Skeletal muscle tissue (tissue), 4 donors: Measurements from ENCODE around the gene CDH26. TPM values are rescaled to one million over a fixed set of nuclear protein-coding genes. Genes with fewer than 3 reads are reported as not detected.

Source experiments
- H3K27ac ChIP-seq: one replicate; pipeline ENCODE4 v1.7.0; 2013; ENCODE audit warnings: mild to moderate bottlenecking, low read depth, low read length, inconsistent platforms
- H3K27me3 ChIP-seq, 3 donors: one replicate each; pipeline ENCODE4 v1.7.0; 2013; ENCODE audit warnings: low read length in 3 of 3; ENCODE audit not compliant: control insufficient read depth in 3 of 3, insufficient read depth in 3 of 3
- H3K36me3 ChIP-seq, 3 donors: one replicate each; pipeline ENCODE4 v1.7.0; 2013; ENCODE audit warnings: low read length in 3 of 3; ENCODE audit not compliant: control insufficient read depth in 3 of 3, insufficient read depth in 3 of 3
- H3K4me1 ChIP-seq, 3 donors: one replicate each; pipeline ENCODE4 v1.7.0; 2013; ENCODE audit warnings: low read length in 3 of 3, mild to moderate bottlenecking in 3 of 3; ENCODE audit not compliant: control insufficient read depth in 3 of 3, insufficient read depth in 3 of 3
- H3K4me3 ChIP-seq, 3 donors: one replicate each; pipeline ENCODE4 v1.7.0; 2013; ENCODE audit warnings: low read length in 3 of 3
- H3K9ac ChIP-seq, 3 donors: one replicate each; pipeline ENCODE4 v1.7.0; 2013; ENCODE audit warnings: low read length in 3 of 3, mild to moderate bottlenecking in 3 of 3, moderate library complexity in 2 of 3, low read depth in 1 of 3
- H3K9me3 ChIP-seq, 3 donors: one replicate each; pipeline ENCODE4 v1.7.0; 2013; ENCODE audit warnings: low read length in 3 of 3; ENCODE audit not compliant: control insufficient read depth in 3 of 3
- total RNA-seq: library from RNA; depleted of rRNA; stranded (reverse); fragments of >200 nt; gene quantifications from one replicate; pipeline ENCODE4 v1.2.3, GENCODE V29; 2014
- donor health status: Osteomylitis.

The CDH26 gene
- total RNA-seq, 1 donor from 2014 or later = 0.52 TPM

- Histone ChIP-seq H3K27ac (peak overlapping the region; percentile 15), H3K4me3 (peak overlapping the region in 1 of 3 donors; percentile 17), H3K9me3 (no peaks in the 10 kb centered on the region)
Measured at GRCh38 chr20:59994697-59995122, 36.5 kb downstream of the CDH26 start.

GRCh38 chr20:59996108-59996507 is 37.9 kb downstream of the CDH26 start:
- H3K36me3 ChIP-seq = no peaks in the 10 kb centered on the region
- H3K4me3 ChIP-seq = no peak overlapping the region
- no peaks in the 10 kb centered on the region for H3K9me3 ChIP-seq
- H3K27me3 ChIP-seq = no peaks in the 10 kb centered on the region
- H3K9ac ChIP-seq = no peak overlapping the region
- peaks cover 0 to 12% (median 4%) of the 10 kb centered on the region in 3 donors for H3K4me1 ChIP-seq
- no peak overlapping the region for H3K27ac ChIP-seq

More at GRCh38 chr20:59994697-59995122, 36.5 kb downstream of the CDH26 start:
- H3K27me3 ChIP-seq = no peaks in the 10 kb centered on the region
- H3K4me1 ChIP-seq = peaks cover 0 to 12% (median 3%) of the 10 kb centered on the region in 3 donors
- no peak overlapping the region for H3K9ac ChIP-seq
- H3K36me3 ChIP-seq = no peaks in the 10 kb centered on the region

- Histone ChIP-seq H3K9me3 (no peaks in the 10 kb centered on the region), H3K4me3 (no peak overlapping the region), H3K4me1 (peaks cover 0 to 12% (median 4%) of the 10 kb centered on the region in 3 donors)
Measured at GRCh38 chr20:59997896-59998295, 39.7 kb downstream of the CDH26 start.

GRCh38 chr20:59999502-59999901 is 41.3 kb downstream of the CDH26 start:
- Histone ChIP-seq H3K9ac (no peak overlapping the region), H3K9me3 (no peaks in the 10 kb centered on the region), H3K4me1 (peaks cover 0 to 7% (median 4%) of the 10 kb centered on the region in 3 donors), H3K4me3 (no peak overlapping the region), H3K27me3 (no peaks in the 10 kb centered on the region), H3K36me3 (no peaks in the 10 kb centered on the region), H3K27ac (no peak overlapping the region)

More at GRCh38 chr20:59997896-59998295, 39.7 kb downstream of the CDH26 start:
- Histone ChIP-seq H3K9ac (no peak overlapping the region), H3K27ac (no peak overlapping the region), H3K36me3 (no peaks in the 10 kb centered on the region), H3K27me3 (no peaks in the 10 kb centered on the region)

- Histone ChIP-seq H3K27me3 (no peaks in the 10 kb centered on the region), H3K9me3 (no peaks in the 10 kb centered on the region), H3K9ac (no peak overlapping the region), H3K36me3 (no peaks in the 10 kb centered on the region), H3K4me1 (peaks cover 0 to 4% (median 0%) of the 10 kb centered on the region in 3 donors), H3K4me3 (no peak overlapping the region), H3K27ac (no peak overlapping the region)
Measured at GRCh38 chr20:60000271-60001042, 42.2 kb downstream of the CDH26 start.

GRCh38 chr20:60001108-60001507 is 42.9 kb downstream of the CDH26 start:
- no peak overlapping the region for H3K27ac ChIP-seq
- no peaks in the 10 kb centered on the region for H3K9me3 ChIP-seq
- no peak overlapping the region for H3K9ac ChIP-seq
- H3K4me3 ChIP-seq = no peak overlapping the region
- H3K27me3 ChIP-seq = no peaks in the 10 kb centered on the region
- H3K4me1 ChIP-seq = peaks cover 0 to 4% (median 0%) of the 10 kb centered on the region in 3 donors
- H3K36me3 ChIP-seq = no peaks in the 10 kb centered on the region

- Histone ChIP-seq H3K4me3 (no peak overlapping the region), H3K27ac (no peak overlapping the region), H3K9ac (no peak overlapping the region), H3K27me3 (no peaks in the 10 kb centered on the region), H3K4me1 (peaks cover 0 to 4% (median 4%) of the 10 kb centered on the region in 3 donors), H3K9me3 (no peaks in the 10 kb centered on the region), H3K36me3 (no peaks in the 10 kb centered on the region)
Measured at GRCh38 chr20:60003776-60004175, 45.6 kb downstream of the CDH26 start.

GRCh38 chr20:60006261-60006660 is 48.0 kb downstream of the CDH26 start:
- Histone ChIP-seq H3K9ac (no peak overlapping the region), H3K4me3 (no peak overlapping the region), H3K27ac (no peak overlapping the region), H3K4me1 (peaks cover 9 to 13% (median 10%) of the 10 kb centered on the region in 3 donors), H3K36me3 (no peaks in the 10 kb centered on the region), H3K9me3 (no peaks in the 10 kb centered on the region), H3K27me3 (no peaks in the 10 kb centered on the region)

GRCh38 chr20:60007464-60007863 is 49.2 kb downstream of the CDH26 start:
- Histone ChIP-seq H3K36me3 (no peaks in the 10 kb centered on the region), H3K9ac (no peak overlapping the region), H3K9me3 (no peaks in the 10 kb centered on the region), H3K27me3 (no peaks in the 10 kb centered on the region), H3K4me3 (no peak overlapping the region), H3K4me1 (peaks cover 13 to 21% (median 19%) of the 10 kb centered on the region in 3 donors), H3K27ac (no peak overlapping the region)

- H3K9me3 ChIP-seq = no peaks in the 10 kb centered on the region
- H3K4me1 ChIP-seq = peaks cover 13 to 21% (median 19%) of the 10 kb centered on the region in 3 donors
- H3K9ac ChIP-seq = no peak overlapping the region
- no peak overlapping the region for H3K4me3 ChIP-seq
- H3K27ac ChIP-seq = no peak overlapping the region
- no peaks in the 10 kb centered on the region for H3K36me3 ChIP-seq
- H3K27me3 ChIP-seq = no peaks in the 10 kb centered on the region
Measured at GRCh38 chr20:60008130-60008808, 50.0 kb downstream of the CDH26 start.
